SK-MEL-5 (cell line): ENCODE measurements around the gene CAPNS1. TPM values are rescaled to one million over a fixed set of nuclear protein-coding genes. Genes with fewer than 3 reads are reported as not detected.

Experiments used
- DNase-seq: peaks from one replicate; pipeline ENCODE4 v3.0.0-alpha.2; 2016; ENCODE audit warnings: low read depth, low spot score
- in situ Hi-C: cut with HindIII; loops from 2 replicates; pipeline ENCODE4 v1.10.0; 2016; ENCODE audit warnings: low sequenced_read_pairs, high pct_unique_total_duplicates, low pct_unique_long_range_greater_than_20kb
- total RNA-seq: library from RNA; depleted of rRNA; stranded (reverse); fragments of >200 nt; shearing (Covaris generic); gene quantifications from 2 replicates; pipeline ENCODE4 v1.2.3, GENCODE V29; 2014

The CAPNS1 gene
- total RNA-seq, 1 experiment from 2014 or later: 214 TPM

- DNase-seq: peak; percentile 47
- in situ Hi-C loops: no loop called here
Measured at GRCh38 chr19:36140304-36141038, 605 bp downstream of the CAPNS1 start.

DNA sequence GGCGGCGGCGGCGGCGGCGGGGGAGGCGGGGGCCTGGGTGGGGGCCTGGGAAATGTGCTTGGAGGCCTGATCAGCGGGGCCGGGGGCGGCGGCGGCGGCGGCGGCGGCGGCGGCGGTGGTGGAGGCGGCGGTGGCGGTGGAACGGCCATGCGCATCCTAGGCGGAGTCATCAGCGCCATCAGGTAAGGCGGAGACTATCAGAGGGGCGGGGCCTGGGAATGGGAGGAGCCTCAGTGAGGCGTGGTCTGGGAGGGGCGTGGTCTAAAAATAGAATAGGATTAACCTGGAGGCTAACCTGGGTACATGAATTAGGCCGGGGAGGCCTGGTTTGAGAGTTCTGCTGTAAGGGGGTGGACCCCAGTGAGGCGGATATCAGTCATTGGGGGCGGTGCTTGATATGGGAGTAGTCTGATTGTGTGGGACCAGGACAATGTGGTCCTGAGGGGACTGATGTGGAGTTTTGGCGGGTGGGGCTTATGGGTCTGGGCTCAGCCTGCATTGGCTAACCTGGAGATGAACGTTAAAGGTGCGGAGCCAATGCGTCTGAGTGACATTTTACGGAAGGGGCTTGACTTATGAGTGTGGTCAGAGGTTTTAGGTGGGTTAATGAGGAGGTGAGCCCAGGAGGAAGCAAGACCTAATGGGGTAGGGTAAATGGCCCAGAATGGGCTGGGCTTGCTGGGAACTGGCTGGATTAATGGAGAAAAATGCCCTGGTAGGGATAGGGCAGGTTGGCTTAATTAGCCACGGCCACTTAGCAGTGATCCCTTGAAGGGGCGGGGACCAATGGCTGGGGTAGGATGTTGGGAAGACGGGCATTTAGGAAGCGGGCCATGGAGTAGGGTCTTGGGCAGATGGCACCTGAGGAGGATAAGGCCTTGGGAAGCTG is 1.4 kb downstream of the CAPNS1 start:
- in situ Hi-C loops: no loop called here
- peak; percentile 87 for DNase-seq

DNA sequence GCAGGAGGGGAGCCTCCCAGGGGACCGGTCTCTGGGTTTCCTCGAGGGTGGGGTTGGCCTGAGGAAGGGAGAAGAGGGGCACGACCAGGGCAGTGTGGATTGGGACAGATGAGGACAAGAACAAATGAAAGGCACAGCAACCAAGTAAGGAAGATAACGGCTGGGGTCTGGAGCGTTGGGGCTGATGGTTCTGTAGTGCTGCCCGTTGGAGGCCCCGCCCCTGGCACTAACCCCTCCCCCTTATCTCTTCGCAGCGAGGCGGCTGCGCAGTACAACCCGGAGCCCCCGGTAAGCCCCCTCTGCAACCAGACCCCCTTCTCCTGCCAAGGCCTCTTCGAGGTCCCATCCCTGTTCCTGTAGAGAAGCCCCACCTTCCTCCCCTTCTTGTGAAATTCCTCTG is 2.2 kb downstream of the CAPNS1 start:
- in situ Hi-C loops: no loop called here

GRCh38 chr19:36142496-36142895 is 2.6 kb downstream of the CAPNS1 start:
- in situ Hi-C loops: no loop called here
- DNase-seq: no peak

More for the DNA sequence above, 2.2 kb downstream of the CAPNS1 start:
- no peak for DNase-seq

GRCh38 chr19:36144624-36145023 is 4.8 kb downstream of the CAPNS1 start:
- no peak for DNase-seq
- in situ Hi-C loops: no loop called here

GRCh38 chr19:36149673-36150406 is 10.0 kb downstream of the CAPNS1 start:
- in situ Hi-C loops: no loop called here

GRCh38 chr19:36150586-36150985 is 10.7 kb downstream of the CAPNS1 start:
- DNase-seq: no peak
- in situ Hi-C loops: no loop called here

More at GRCh38 chr19:36149673-36150406, 10.0 kb downstream of the CAPNS1 start:
- no peak for DNase-seq

GRCh38 chr19:36151144-36152018 is 11.5 kb downstream of the CAPNS1 start:
- no peak for DNase-seq
- in situ Hi-C loops: no loop called here

GRCh38 chr19:36152019-36152351 is 12.1 kb downstream of the CAPNS1 start:
- DNase-seq: no peak
- in situ Hi-C loops: no loop called here

DNA sequence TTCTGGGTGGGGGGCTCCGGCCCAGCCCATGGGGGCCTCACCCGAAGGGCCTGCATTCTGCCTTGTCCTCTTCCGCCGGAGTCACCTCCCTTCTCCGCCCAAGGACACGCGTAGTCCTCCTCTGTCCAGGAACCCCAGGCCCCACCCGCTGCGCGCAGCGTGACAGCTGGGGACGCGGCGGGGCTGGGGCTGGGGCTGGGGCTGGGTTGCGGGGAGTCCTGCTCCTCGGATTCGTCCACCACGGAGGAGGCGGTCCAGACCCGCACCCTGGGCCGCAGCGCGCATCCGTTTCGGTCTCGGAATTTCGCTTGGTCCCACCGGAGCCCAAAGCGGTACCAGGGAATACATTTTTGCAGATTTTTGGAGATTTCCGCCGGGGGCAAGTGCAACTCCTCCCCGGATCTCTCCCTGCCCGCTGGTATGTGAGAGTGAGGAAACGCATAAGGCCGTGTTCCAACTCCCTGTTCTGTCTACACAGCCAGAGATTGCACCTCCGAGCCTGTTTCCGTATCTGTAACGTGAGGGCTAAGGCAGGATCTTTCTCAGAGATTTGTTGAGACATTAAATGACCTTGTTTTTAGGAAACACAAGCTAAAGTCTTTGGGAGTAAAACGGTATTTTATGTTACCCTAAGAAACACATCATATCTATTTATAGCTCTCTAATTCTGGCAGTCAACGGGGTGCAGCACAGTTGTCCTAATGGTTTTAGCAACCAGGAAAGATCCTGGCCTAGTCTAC is 12.7 kb downstream of the CAPNS1 start, which contains the start of gene COX7A1:
Gene COX7A1 (minus strand): TSS at position 96 of the 740 bp plus-strand sequence. CDS start 40 bp downstream, at position 56.
- in situ Hi-C loops: no loop called here
- DNase-seq: no peak

- no peak for DNase-seq
- in situ Hi-C loops: no loop called here
Measured at GRCh38 chr19:36153126-36153525, 13.3 kb downstream of the CAPNS1 start.

GRCh38 chr19:36160821-36161596 is 21.1 kb downstream of the CAPNS1 start:
- in situ Hi-C loops: no loop called here
- DNase-seq: no peak

DNA sequence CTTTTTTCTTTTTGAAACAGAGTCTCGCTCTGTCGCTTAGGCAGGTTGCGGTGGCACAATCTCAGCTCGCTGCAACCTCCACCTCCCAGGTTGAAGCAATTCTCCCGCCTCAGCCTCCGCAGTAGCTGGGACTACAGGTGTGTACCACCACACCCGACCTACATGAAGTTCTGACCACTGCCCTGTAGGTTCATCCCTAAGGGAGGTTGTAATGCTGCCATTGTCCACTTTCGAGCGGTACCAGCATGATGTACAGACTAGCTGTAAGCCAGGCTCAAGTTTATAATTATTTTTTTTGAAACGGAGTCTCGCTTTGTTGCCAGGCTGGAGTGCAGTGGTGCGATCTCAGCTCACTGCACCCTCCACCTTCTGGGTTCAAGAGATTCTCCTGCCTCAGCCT is 23.9 kb downstream of the CAPNS1 start:
- in situ Hi-C loops: no loop called here
- no peak for DNase-seq

GRCh38 chr19:36169084-36169760 is 29.4 kb downstream of the CAPNS1 start:
- no peak for DNase-seq
- in situ Hi-C loops: no loop called here

- DNase-seq: no peak
- in situ Hi-C loops: no loop called here
Measured at GRCh38 chr19:36172852-36173251, 33.0 kb downstream of the CAPNS1 start.
